CMK (cell line): ENCODE results near the gene NPW.

Source experiments
- DNase-seq: peaks from one replicate; pipeline ENCODE4 v3.0.0-alpha.2; 2010; ENCODE audit warnings: low read depth

NPW gene

GRCh38 chr16:1984347-1985225, 35.0 kb upstream of the NPW start:
- no peak for DNase-seq

- no peak for DNase-seq
Observed at GRCh38 chr16:1985466-1986150, 34.0 kb upstream of the NPW start.

- no peak for DNase-seq
Observed at GRCh38 chr16:1987198-1987597, 32.4 kb upstream of the NPW start.

- no peak for DNase-seq
Observed at GRCh38 chr16:1989209-1990100, 30.1 kb upstream of the NPW start, which contains the start of gene SYNGR3. Gene SYNGR3 (plus strand): TSS chr16:1989970. CDS start chr16:1990103, 133 bp downstream.

- DNase-seq = no peak
Observed at GRCh38 chr16:1990101-1990350, 29.6 kb upstream of the NPW start.

GRCh38 chr16:1990351-1991134, 29.0 kb upstream of the NPW start:
- DNase-seq = no peak

GRCh38 chr16:1991135-1991551, 28.4 kb upstream of the NPW start:
- DNase-seq = no peak

GRCh38 chr16:1991588-1991947, 28.0 kb upstream of the NPW start:
- no peak for DNase-seq

GRCh38 chr16:1991948-1992703, 27.5 kb upstream of the NPW start:
- DNase-seq = peak; percentile 74

- DNase-seq = no peak
Observed at GRCh38 chr16:1992704-1993317, 26.8 kb upstream of the NPW start.

GRCh38 chr16:1993731-1994131, 25.9 kb upstream of the NPW start:
- no peak for DNase-seq

GRCh38 chr16:1997494-1998359, 21.9 kb upstream of the NPW start:
- DNase-seq = no peak

- DNase-seq = no peak
Observed at GRCh38 chr16:1998360-1998835, 21.2 kb upstream of the NPW start.

GRCh38 chr16:1998852-1999801, 20.5 kb upstream of the NPW start:
- no peak for DNase-seq

- no peak for DNase-seq
Observed at GRCh38 chr16:1999866-2000514, 19.6 kb upstream of the NPW start.

GRCh38 chr16:2001035-2001434, 18.6 kb upstream of the NPW start:
- DNase-seq = no peak

- DNase-seq = no peak
Observed at GRCh38 chr16:2001456-2002355, 17.9 kb upstream of the NPW start.
